GM18858 (cell line): ENCODE results near the gene GNPTG.

ENCODE experiments used
- ATAC-seq: cut with Tn5 transposase; IDR thresholded peaks from one replicate; pipeline ENCODE4 v1.9.1; 2021; ENCODE audit not compliant: unreplicated experiment

The GNPTG gene

DNA sequence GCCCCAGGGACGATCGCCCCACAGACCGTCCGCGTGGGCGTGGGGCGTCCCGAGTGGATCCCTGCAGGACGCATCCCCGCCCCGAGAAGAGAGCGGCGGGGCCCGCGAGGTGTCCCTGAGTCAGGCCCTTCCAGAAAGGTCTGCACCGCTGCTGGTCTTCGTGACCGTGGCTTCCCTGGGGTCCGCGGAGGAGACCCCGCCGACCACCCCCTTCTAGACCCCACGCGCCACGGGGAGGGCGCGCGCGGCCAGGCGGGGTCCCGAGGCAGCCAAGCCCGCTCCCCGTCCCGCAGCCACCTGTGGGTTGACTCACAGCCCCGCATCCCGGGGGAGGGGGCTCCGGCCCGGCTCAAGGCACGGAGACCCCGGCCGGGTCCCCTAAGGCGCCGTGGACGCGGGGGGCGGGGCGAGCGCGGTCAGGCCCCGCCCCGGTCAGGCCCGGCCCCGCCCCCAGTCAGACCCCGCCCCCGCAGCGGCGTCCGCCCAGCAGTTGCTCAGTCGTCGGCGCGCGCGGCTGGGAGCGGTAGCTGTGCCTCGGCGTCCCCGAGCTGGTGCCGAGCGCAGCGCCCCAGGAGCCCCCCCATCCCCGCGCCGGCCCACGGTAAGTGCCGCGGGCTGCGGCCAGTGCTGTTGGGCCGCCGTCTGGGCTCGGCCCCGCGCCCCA, 18.4 kb upstream of the GNPTG start, which contains the start of gene BAIAP3:
Gene BAIAP3 (plus strand): TSS at position 497 of the 664 bp plus-strand sequence. CDS start 4,905 bp downstream, outside the sequence.
- no peak for ATAC-seq

- no peak for ATAC-seq
These were observed 17.7 kb upstream of the GNPTG start for GRCh38 chr16:1333854-1334700.

DNA sequence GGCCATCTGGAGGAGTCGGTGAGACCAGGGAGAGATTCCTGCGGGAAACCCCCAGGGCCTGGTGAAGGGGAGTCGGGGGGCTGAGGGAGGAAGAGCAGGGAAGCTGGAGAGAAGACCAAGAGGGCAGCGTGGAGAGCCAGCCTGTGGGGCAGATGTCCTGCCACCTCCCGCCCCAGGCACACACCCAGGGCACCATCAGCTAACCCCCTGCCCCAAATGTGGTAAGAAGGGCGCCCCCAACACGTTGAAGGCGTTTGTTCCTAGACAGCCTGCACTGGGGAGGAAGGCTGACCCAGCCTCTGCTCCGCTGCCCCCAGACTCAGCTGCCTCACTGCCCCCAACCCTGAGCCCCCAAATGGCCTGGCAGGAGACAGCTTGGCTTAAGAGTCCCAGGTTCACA, 17.0 kb upstream of the GNPTG start:
- ATAC-seq: no peak

DNA sequence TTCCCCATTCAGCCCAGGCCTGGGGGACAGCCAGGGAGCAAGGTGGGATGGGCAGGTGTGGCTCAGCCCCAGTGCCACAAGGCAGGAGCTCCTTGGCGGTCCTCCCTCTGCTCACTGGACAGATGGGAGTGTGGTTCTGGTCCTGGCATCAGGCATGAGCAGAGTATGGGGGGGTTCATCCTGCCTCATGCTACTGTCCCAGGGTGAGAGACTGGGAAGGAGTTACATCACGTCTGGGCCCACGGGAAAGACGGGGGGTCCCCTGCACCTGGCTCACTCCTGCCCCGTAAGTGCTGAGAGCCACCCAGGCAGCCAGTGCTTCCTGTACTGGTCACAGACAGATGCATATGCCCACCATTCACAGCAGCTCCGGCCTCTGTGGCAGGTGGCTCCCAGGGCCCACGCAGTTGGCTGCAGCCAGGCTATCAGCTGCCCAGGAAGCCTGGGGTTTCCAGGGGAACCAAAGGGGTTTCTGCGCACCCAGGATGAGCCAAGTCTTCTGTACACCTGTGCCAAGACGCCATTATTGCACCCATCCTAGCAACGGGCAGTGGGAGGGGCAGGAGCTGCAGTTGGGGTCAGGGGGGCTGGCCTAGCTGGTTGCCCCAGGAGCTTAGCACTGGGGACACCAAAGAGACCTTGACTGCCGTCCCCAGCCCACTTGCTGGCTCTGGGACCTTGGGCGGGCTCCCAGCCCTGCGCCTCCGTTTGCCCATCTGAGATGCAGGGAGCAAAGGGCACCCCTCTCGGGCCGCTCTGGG, 16.3 kb upstream of the GNPTG start:
- ATAC-seq: no peak

- ATAC-seq: no peak
These were observed 15.7 kb upstream of the GNPTG start for GRCh38 chr16:1335996-1336395.

DNA sequence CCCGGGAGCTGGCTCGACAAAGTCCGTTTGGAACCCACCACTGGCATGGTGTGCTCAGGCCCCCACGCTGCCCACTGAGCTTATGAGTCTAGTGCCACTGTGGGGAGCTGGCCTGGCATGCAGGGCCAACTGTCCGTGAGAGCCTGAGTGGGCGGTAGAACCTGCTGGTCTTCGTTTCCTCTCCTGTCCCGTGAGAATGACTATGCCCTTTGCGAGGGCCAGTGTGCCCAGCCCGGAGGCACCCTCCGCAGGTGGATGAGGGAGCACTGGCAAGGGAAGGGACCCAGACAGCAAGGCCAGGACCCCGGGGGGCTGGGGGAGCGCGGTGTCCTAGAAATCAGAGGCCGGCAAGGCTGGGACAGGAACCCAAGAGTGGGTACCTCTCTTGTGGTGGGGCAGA, 15.1 kb upstream of the GNPTG start:
- ATAC-seq: no peak

- no peak for ATAC-seq
These were observed 14.2 kb upstream of the GNPTG start for GRCh38 chr16:1337486-1337885.

- no peak for ATAC-seq
These were observed 13.5 kb upstream of the GNPTG start for GRCh38 chr16:1338119-1338730.

DNA sequence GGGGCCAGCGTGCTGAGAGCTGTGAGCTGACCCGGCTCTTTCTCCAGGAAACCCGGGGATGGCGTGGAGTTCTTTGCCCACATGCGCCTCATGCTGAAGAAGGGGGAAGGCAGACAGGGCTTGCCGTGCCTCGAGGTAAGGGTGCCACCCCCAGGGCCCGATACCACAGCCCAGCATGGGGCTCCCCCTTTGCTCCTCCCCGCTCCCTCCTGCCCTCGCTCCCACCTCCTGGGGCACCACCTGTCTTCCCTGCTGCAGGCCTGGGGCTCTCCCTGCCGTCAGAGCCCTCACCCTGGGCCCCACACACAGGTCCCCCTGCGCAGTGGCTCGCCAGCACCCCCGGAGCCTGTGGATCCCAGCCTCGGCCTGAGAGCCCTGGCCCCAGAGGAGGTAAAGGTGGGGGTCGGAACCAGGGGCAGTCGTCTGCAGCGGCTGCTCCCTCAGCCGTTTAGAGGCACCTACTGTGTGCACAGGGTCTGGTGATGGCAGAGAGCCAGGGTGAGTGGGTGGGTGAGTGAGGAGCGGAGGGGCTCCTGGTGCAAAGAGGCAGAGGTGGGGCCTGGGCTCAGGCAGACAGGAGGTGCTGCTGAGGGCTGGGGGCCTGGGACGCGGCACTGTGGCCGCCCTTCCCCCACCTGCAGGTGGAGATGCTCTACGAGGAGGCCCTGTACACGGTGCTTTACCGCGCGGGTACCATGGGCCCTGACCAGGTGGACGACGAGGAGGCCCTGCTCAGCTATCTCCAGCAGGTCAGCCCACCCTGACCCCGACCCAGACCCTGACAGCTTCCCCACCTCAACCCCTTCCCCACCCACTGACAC, 12.7 kb upstream of the GNPTG start:
- ATAC-seq: no peak

DNA sequence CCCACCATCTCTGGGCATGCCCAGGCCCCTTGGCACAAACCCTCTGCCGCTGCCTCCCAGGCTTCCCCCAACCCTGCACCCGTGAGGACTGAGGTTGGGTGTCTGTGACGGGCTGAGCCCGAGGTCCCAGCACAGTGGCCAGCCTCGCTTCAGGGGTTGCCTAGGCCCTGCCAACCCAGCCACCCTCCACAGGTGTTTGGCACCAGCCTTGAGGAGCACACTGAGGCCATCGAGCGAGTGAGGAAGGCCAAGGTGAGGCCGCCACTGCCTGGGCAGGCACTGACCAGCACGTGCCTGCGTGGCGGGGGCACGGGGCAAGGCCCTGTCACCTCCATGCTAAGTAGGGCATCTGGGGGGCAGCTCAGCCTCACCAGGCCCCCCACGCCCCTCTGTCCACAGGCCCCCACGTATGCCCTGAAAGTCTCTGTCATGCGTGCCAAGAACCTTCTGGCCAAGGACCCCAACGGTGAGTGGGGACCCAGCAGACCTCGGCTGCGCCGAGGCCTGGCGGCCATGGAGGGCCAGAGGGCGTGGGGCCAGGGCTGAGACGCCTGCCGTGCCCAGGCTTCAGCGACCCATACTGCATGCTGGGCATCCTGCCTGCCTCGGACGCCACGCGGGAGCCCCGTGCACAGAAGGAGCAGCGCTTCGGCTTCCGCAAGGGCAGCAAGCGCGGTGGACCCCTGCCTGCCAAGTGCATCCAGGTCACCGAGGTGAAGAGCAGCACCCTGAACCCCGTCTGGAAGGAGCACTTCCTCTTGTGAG, 10.8 kb upstream of the GNPTG start:
- no peak for ATAC-seq

- ATAC-seq: no peak
These were observed 10.0 kb upstream of the GNPTG start for GRCh38 chr16:1341495-1342420.

DNA sequence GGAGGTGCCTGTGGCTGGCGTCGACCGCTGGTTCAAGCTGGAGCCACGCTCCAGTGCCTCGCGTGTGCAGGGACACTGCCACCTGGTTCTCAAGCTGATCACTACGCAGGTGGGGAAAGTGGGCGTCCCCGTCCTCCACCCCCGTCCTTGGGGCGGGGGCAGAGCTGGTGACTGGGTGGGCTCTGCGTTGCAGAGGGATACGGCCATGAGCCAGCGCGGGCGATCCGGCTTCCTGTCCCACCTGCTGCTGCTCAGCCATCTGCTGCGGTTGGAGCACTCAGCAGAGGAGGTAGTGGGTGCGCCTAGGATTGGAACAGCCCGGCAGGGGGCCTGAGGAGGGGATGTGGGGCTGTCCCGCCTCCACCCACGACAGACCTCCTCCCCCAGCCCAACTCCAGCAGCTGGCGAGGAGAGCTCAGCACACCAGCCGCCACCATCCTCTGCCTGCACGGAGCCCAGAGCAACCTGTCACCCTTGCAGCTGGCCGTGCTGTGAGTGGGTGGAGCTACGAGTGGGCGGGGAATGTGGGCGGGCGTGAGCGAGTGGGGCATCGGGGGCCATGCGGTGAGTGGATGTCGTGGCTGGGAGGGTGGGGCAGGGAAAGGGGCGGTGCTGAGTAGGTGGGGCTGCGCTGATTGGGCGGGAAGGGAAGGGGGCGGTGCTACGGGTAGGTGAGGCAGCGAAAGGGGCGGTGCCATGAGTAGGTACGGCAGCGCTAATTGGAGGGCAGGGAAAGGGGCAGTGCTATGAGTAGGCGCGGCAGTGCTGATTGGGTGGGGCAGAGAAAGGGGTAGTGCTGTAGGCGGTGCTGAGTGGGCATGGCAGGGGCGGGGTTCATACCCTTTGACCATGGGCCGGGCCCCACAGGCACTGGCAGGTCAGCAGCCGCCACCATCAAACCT, 9.0 kb upstream of the GNPTG start:
- ATAC-seq: peak; percentile 66

DNA sequence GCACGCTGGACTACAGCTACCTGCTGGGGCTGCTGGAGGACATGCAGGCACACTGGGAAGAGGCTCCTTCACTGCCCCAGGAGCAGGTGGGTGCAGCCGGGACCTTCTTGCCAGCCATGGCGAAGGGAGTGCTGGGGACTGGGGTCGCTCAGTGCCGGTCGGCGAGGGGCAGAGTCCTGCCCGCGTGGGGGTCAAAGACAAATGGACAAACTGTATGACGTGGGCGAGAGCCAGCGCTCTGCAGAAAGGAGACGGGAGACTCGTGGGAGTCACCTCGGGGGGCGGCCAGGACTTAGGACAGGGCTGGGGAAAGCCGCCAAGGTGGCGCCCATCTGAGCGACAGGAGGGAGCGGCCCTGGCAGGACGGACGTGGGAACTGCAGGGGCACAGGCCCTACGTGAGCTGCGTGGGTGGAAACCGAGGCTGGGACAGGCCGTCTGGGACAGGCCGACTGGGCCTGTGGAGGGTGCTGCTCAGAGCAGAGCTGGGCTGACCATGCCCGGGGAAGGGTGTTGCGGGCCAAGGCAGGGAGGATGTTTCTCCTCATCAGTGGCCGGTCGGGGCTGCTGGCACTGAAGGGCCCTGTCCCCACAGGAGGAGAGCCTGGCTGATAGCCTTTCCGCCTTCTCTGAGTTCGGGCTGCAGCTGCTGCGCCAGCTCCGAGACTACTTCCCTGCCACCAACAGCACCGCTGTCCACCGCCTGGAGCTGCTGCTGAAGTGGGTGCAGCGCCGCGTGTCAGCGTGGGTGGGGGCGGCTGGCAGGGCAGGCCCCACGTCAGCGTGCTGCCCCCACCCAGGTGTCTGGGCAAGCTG, 8.1 kb upstream of the GNPTG start:
- peak; percentile 6 for ATAC-seq

- ATAC-seq: no peak
These were observed 7.2 kb upstream of the GNPTG start for GRCh38 chr16:1344499-1344898.

DNA sequence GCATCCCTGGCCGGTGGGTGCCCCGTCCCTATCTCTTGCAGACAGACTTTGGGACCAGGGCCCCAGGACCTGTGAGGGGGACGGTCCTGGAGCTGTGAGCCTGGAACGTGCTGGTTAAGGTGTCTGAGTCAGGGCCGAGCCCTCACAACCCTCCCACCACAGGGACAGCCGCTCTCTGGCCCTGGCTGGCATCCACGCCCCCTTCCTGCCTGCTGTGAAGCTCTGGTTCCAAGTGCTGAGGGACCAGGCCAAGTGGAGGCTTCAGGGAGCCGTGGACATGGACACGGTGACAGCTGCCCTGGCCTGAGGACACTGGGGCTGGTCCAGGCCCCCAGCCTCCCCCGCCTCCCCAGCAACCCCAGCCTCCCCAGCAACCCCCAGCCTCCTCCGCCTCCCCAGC, 6.6 kb upstream of the GNPTG start:
- ATAC-seq: no peak

- ATAC-seq: no peak
These were observed 5.9 kb upstream of the GNPTG start for GRCh38 chr16:1345651-1346421.
